ENCODE results near the gene NXPE1.

- no peak for TF ChIP-seq CTCF (IDR thresholded peaks at IDR 0.05)
- no peak for TF ChIP-seq TCF7L2 (IDR thresholded peaks at IDR 0.05; ENCODE audit: low read depth, low read length)
- no peak for TF ChIP-seq POLR2AphosphoS5 (IDR thresholded peaks at IDR 0.05; ENCODE audit: low read depth, low read length)
- TF ChIP-seq REST (IDR thresholded peaks at IDR 0.05; ENCODE audit: insufficient read depth in 1 of 2, low read depth in 2 of 2, low read length in 1 of 2) = no peak
Measured at GRCh38 chr11:114511538-114511937, 48.1 kb downstream of the NXPE1 start.

All from Panc1 (cell line).